H1 (cell line): ENCODE data around the gene INPP4B. TPM values are rescaled to one million over a fixed set of nuclear protein-coding genes. Genes with fewer than 3 reads are reported as not detected.

Experiments used
- CTCF ChIA-PET: fragments of 300-600 bp; sonication (Branson Sonifier 250); formaldehyde crosslinking; loops from one replicate; lab custom pipeline; 2021; ENCODE audit not compliant: partially characterized antibody; lab: Charles Lee
- POLR2A ChIA-PET: fragments of 300-600 bp; sonication (Branson Sonifier 250); formaldehyde crosslinking; loops from one replicate; lab custom pipeline; 2021; ENCODE audit warnings: inconsistent platforms; ENCODE audit not compliant: partially characterized antibody; lab: Charles Lee
- DNase-seq, 2 experiments: peaks; one replicate each; pipeline versions ENCODE4 v3.0.0 to v3.0.0-alpha.2; 2010 to 2022; ENCODE audit warnings: low spot score in 2 of 2, low read depth in 1 of 2, mixed read lengths in 1 of 2
- FAIRE-seq: peaks from 2 replicates; lab custom pipeline; 2011; peaks lifted over from hg19 to GRCh38; lab: Jason Lieb, UNC
- H2AFZ ChIP-seq: 2 replicates; pipeline ENCODE4 v1.8.1; 2012; ENCODE audit warnings: low read length, inconsistent platforms
- H2AK5ac ChIP-seq: 2 replicates; pipeline ENCODE4 v1.6.1; 2013; ENCODE audit warnings: low read depth, low read length
- H2BK120ac ChIP-seq: replicated peaks from 2 replicates; pipeline ENCODE3; 2013; ENCODE audit warnings: low read depth, low read length, inconsistent platforms
- H2BK12ac ChIP-seq: 2 replicates; pipeline ENCODE4 v1.6.1; 2013; ENCODE audit warnings: low read depth, low read length
- H2BK15ac ChIP-seq: 2 replicates; pipeline ENCODE4 v1.6.1; 2013; ENCODE audit warnings: low read length
- H2BK20ac ChIP-seq: 2 replicates; pipeline ENCODE4 v1.6.1; 2013; ENCODE audit warnings: low read length
- H2BK5ac ChIP-seq: 2 replicates; pipeline ENCODE4 v1.6.1; 2013; ENCODE audit warnings: low read depth, low read length
- H3K14ac ChIP-seq: 2 replicates; pipeline ENCODE4 v1.6.1; 2013; ENCODE audit warnings: inconsistent platforms; ENCODE audit not compliant: insufficient read length
- H3K18ac ChIP-seq: 2 replicates; pipeline ENCODE4 v1.6.1; 2013; ENCODE audit warnings: low read length; ENCODE audit errors: extremely low read depth
- H3K23ac ChIP-seq: 2 replicates; pipeline ENCODE4 v1.6.1; 2013; ENCODE audit warnings: inconsistent platforms; ENCODE audit not compliant: insufficient read length
- H3K23me2 ChIP-seq: 2 replicates; pipeline ENCODE4 v1.6.1; 2013; ENCODE audit warnings: low read depth, low read length
- H3K27ac ChIP-seq: 2 replicates; pipeline ENCODE4 v1.6.1; 2011; ENCODE audit warnings: low read depth, low read length, inconsistent platforms
- H3K27me3 ChIP-seq, 4 experiments: replicated peaks in 1 of 4; 1 replicate in 1 of 4; 2 replicates in 3 of 4; pipeline versions ENCODE4 v1.6.1 to v1.8.1; 2011 to 2013; ENCODE audit warnings: low read length in 3 of 4, mild to moderate bottlenecking in 3 of 4, inconsistent platforms in 2 of 4, mixed read lengths in 2 of 4, moderate library complexity in 1 of 4; ENCODE audit not compliant: control insufficient read depth in 3 of 4, insufficient read depth in 3 of 4; ENCODE audit errors: extremely low read depth in 1 of 4
- H3K36me3 ChIP-seq, 4 experiments: 2 replicates each; pipeline versions ENCODE4 v1.6.1 to v1.8.1; 2011 to 2013; ENCODE audit warnings: mild to moderate bottlenecking in 4 of 4, low read length in 3 of 4, moderate library complexity in 2 of 4, control low read depth in 1 of 4, inconsistent platforms in 1 of 4; ENCODE audit not compliant: insufficient read depth in 4 of 4, control insufficient read depth in 2 of 4
- H3K4ac ChIP-seq: replicated peaks from 2 replicates; pipeline ENCODE3; 2013; ENCODE audit warnings: low read length, low read depth, mixed read lengths, inconsistent platforms; ENCODE audit not compliant: insufficient read length
- H3K4me1 ChIP-seq, 4 experiments: replicated peaks in 1 of 4; 1 replicate in 1 of 4; 2 replicates in 3 of 4; pipeline versions ENCODE4 v1.6.1 to v1.8.1; 2011 to 2013; ENCODE audit warnings: low read length in 3 of 4, inconsistent platforms in 2 of 4, mixed read lengths in 1 of 4; ENCODE audit not compliant: insufficient read depth in 4 of 4, control insufficient read depth in 3 of 4
- H3K4me2 ChIP-seq, 2 experiments: 2 replicates each; pipeline versions ENCODE4 v1.6.1 to v1.8.1; 2011 to 2013; ENCODE audit warnings: low read depth in 2 of 2, low read length in 2 of 2, control low read depth in 1 of 2, inconsistent platforms in 1 of 2, mild to moderate bottlenecking in 1 of 2; ENCODE audit not compliant: insufficient read depth in 1 of 2
- H3K4me3 ChIP-seq, 4 experiments: fragments of 200-600, 300-600 bp in 1 of 4; sonication (generic), shearing (Covaris generic), sonication (Bioruptor Twin) in 1 of 4; 2 replicates each; pipeline versions ENCODE4 v1.5.1 to v1.8.1; 2011 to 2016; ENCODE audit warnings: low read length in 4 of 4, low read depth in 3 of 4, control low read depth in 2 of 4, inconsistent platforms in 2 of 4, mild to moderate bottlenecking in 2 of 4, mixed read lengths in 1 of 4, moderate library complexity in 1 of 4; ENCODE audit not compliant: insufficient read depth in 2 of 4; ENCODE audit errors: extremely low read depth in 1 of 4
- H3K56ac ChIP-seq: replicated peaks from 2 replicates; pipeline ENCODE3; 2013; ENCODE audit warnings: low read depth, mild to moderate bottlenecking, mixed read lengths, low read length, inconsistent platforms; ENCODE audit not compliant: insufficient read length
- H3K79me1 ChIP-seq: 2 replicates; pipeline ENCODE4 v1.6.1; 2013; ENCODE audit warnings: low read depth, low read length, control low read depth
- H3K79me2 ChIP-seq, 2 experiments: 2 replicates each; pipeline versions ENCODE4 v1.6.1 to v1.8.1; 2012 to 2013; ENCODE audit warnings: low read length in 2 of 2, mild to moderate bottlenecking in 2 of 2, inconsistent platforms in 1 of 2; ENCODE audit not compliant: insufficient read depth in 2 of 2, control insufficient read depth in 1 of 2
- H3K9ac ChIP-seq, 4 experiments: replicated peaks in 1 of 4; 1 replicate in 1 of 4; 2 replicates in 3 of 4; pipeline versions ENCODE4 v1.6.1 to v1.8.1; 2011 to 2013; ENCODE audit warnings: low read depth in 3 of 4, low read length in 3 of 4, control low read depth in 2 of 4, mild to moderate bottlenecking in 2 of 4, moderate library complexity in 2 of 4, inconsistent platforms in 1 of 4; ENCODE audit errors: extremely low read depth in 1 of 4
- H3K9me3 ChIP-seq, 2 experiments: 2 replicates each; pipeline versions ENCODE4 v1.6.1 to v1.8.1; 2012 to 2013; ENCODE audit warnings: mild to moderate bottlenecking in 2 of 2, moderate library complexity in 2 of 2, control low read depth in 1 of 2, inconsistent platforms in 1 of 2, low read depth in 1 of 2, low read length in 1 of 2, mixed read lengths in 1 of 2; ENCODE audit not compliant: insufficient read depth in 2 of 2
- H4K20me1 ChIP-seq, 2 experiments: replicated peaks in 1 of 2; 2 replicates each; pipeline versions ENCODE3 to v1.8.1; 2011 to 2013; ENCODE audit warnings: inconsistent platforms in 2 of 2, low read length in 2 of 2, mild to moderate bottlenecking in 1 of 2; ENCODE audit not compliant: insufficient read depth in 2 of 2, control insufficient read depth in 1 of 2
- H4K5ac ChIP-seq: 2 replicates; pipeline ENCODE4 v1.6.1; 2013; ENCODE audit warnings: low read length, low read depth, mixed read lengths, inconsistent platforms; ENCODE audit not compliant: insufficient read length
- H4K8ac ChIP-seq: 2 replicates; pipeline ENCODE4 v1.8.0; 2013; ENCODE audit warnings: mild to moderate bottlenecking, moderate library complexity, low read length, inconsistent platforms; ENCODE audit not compliant: insufficient read depth; ENCODE audit errors: extremely low read depth
- H4K91ac ChIP-seq: replicated peaks from 2 replicates; pipeline ENCODE3; 2013; ENCODE audit warnings: low read length, mixed read lengths, inconsistent platforms; ENCODE audit not compliant: insufficient read length
- GTF2F1 ChIP-seq: IDR thresholded peaks from 2 replicates; pipeline ENCODE4 v1.6.1; 2012; ENCODE audit warnings: low read depth, low read length, improper control_type of control experiment, borderline replicate concordance
- JUND ChIP-seq: IDR thresholded peaks from 2 replicates; pipeline ENCODE4 v1.6.1; 2011; ENCODE audit warnings: mild to moderate bottlenecking, improper control_type of control experiment, low read length
- KDM1A ChIP-seq: fragments of 200-600, 300-600 bp; sonication (generic); IDR thresholded peaks from 2 replicates; pipeline ENCODE4 v1.7.1; 2016; ENCODE audit warnings: mild to moderate bottlenecking, low read length, borderline replicate concordance
- KDM5A ChIP-seq: fragments of 200-600 bp; IDR thresholded peaks from 2 replicates; pipeline ENCODE4 v1.7.1; 2012; ENCODE audit warnings: mild to moderate bottlenecking, low read length, inconsistent platforms, mixed read lengths
- POU5F1 ChIP-seq: IDR thresholded peaks from 2 replicates; pipeline ENCODE4 v1.6.1; 2011; ENCODE audit warnings: low read depth, mild to moderate bottlenecking, low read length, moderate library complexity
- RBBP5 ChIP-seq: IDR thresholded peaks from 2 replicates; pipeline ENCODE4 v1.7.1; 2012; ENCODE audit warnings: low read depth, mild to moderate bottlenecking, inconsistent platforms, low read length, moderate library complexity, borderline replicate concordance
- RXRA ChIP-seq: IDR thresholded peaks from 2 replicates; pipeline ENCODE4 v1.6.1; 2011; ENCODE audit warnings: low read depth, mild to moderate bottlenecking, low read length, moderate library complexity; ENCODE audit not compliant: insufficient read depth
- SIX5 ChIP-seq: IDR thresholded peaks from 2 replicates; pipeline ENCODE4 v1.6.1; 2011; ENCODE audit warnings: mild to moderate bottlenecking, low read depth, low read length
- TCF12 ChIP-seq: IDR thresholded peaks from 2 replicates; pipeline ENCODE4 v1.6.1; 2011; ENCODE audit warnings: low read depth, mild to moderate bottlenecking, low read length
- TEAD4 ChIP-seq: IDR thresholded peaks from 2 replicates; pipeline ENCODE4 v1.6.1; 2012; ENCODE audit warnings: low read depth, low read length, inconsistent platforms, mixed read lengths
- WGBS, 2 experiments: shearing (Covaris generic) in 1 of 2; methylation state at CpG; one replicate each; pipeline versions ENCODE4 v1.1.6 to v1.1.7; 2013 to 2015; ENCODE audit warnings: low lambda C conversion rate in 2 of 2, mixed read lengths in 2 of 2, inconsistent platforms in 1 of 2, low coverage in 1 of 2, missing lambda C conversion rate in 1 of 2; ENCODE audit not compliant: insufficient replicate concordance in 2 of 2, insufficient coverage in 1 of 2, insufficient read length in 1 of 2; ENCODE audit errors: extremely low coverage in 1 of 2, missing lambda C conversion rate in 1 of 2; 5-methylcytosine and 5-hydroxymethylcytosine counted together
- polyA plus RNA-seq, 7 experiments: library from polyadenylated mRNA; depleted of rRNA in 3 of 7; stranded (reverse) in 5 of 7; unstranded in 2 of 7; fragments of >200 nt in 5 of 7; fragments of 200-250 nt in 2 of 7; gene quantifications; 1 replicate in 5 of 7; 2 replicates in 1 of 7; 4 replicates in 1 of 7; pipeline versions ENCODE4 v1.2.1 to v1.2.3, GENCODE V29; 2011 to 2013; ENCODE audit warnings: missing spikeins in 2 of 7, mixed read lengths in 2 of 7
- total RNA-seq: library from RNA; stranded (reverse); fragmentation: NEBNext Ultra II Directional; extraction: Animal tissue kit (Norgen Biotek cat#: 25700); gene quantifications from 2 replicates; pipeline ENCODE4 v1.2.1, GENCODE V29; 2021
- TF ChIP-seq, protein P1 (sequence below): IDR thresholded peaks from 2 replicates; pipeline ENCODE4 v1.6.1; 2012; ENCODE audit warnings: inconsistent platforms

INPP4B gene
- total and polyA plus RNA-seq, 2 of the 8 experiments (the other 6 are each of a cell fraction or from before 2014, with no cell fraction given) = 0.11 to 0.54 TPM

DNA sequence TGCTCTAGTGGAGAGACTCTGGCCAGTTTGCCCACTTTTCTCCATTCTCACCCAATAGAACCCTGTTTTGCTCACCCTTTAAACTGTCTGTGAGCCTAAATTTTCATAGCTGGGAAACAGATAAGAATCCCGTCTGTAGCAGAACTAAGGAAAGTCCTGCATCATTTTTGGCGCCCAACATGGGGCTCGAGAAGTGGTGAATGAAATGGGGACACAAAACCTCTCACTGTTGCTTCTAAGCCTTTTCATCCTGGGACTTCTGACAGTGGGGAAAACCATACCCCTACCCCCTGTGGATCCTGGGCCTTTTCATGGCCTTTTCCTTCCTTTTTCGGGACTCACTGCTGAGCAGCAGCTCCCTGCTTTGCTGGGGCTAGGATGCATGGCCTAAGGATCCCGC lies 189.9 kb downstream of the INPP4B start:
- Histone ChIP-seq H3K4me3 (no peak overlapping the region; a peak in 1 of 8 replicates), H3K9ac (no peak overlapping the region), H3K36me3 (no peaks in the 10 kb centered on the region), H3K9me3 (peaks cover 30 to 37% of the 10 kb centered on the region in 2 experiments), H3K18ac (no peak overlapping the region), H3K79me1 (no peaks in the 10 kb centered on the region), H2BK15ac (no peak overlapping the region), H4K5ac (no peak overlapping the region), H2AK5ac (no peak overlapping the region), H3K14ac (no peak overlapping the region), H3K27me3 (no peaks in the 10 kb centered on the region), H3K4me1 (no peaks in the 10 kb centered on the region), H3K79me2 (no peaks in the 10 kb centered on the region), H4K8ac (no peak overlapping the region), H3K4ac (no peak overlapping the region), H4K20me1 (no peaks in the 10 kb centered on the region), H2BK12ac (no peak overlapping the region), H2AFZ (no peak overlapping the region), H3K4me2 (no peak overlapping the region), H3K56ac (no peak overlapping the region), H3K23ac (no peak overlapping the region), H3K23me2 (no peaks in the 10 kb centered on the region), H2BK20ac (no peak overlapping the region), H2BK5ac (no peak overlapping the region), H3K27ac (no peak overlapping the region), H2BK120ac (no peak overlapping the region), H4K91ac (no peak overlapping the region)
- TF ChIP-seq TCF12 (no peak), SIX5 (no peak), TEAD4 (no peak), RXRA (no peak), KDM5A (no peak), RBBP5 (no peak), JUND (no peak), GTF2F1 (no peak), POU5F1 (no peak), KDM1A (no peak)
- TF ChIP-seq, protein P1, sequence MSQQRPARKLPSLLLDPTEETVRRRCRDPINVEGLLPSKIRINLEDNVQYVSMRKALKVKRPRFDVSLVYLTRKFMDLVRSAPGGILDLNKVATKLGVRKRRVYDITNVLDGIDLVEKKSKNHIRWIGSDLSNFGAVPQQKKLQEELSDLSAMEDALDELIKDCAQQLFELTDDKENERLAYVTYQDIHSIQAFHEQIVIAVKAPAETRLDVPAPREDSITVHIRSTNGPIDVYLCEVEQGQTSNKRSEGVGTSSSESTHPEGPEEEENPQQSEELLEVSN = no peak
- FAIRE-seq (no peak), DNase-seq (peak in 1 of 2 experiments; percentile 57)
- POLR2A ChIA-PET = no interaction called here
- WGBS, 2 experiments = 95% methylated on average over 5 of the region's 5 CpGs; no CpG with 5 or more reads in 1 of the 2 experiments
- CTCF ChIA-PET = no interaction called here
